AG04450 (cell line): ENCODE data around the gene TOP1. TPM values are rescaled to one million over a fixed set of nuclear protein-coding genes. Genes with fewer than 3 reads are reported as not detected.

Experiments used
- CTCF ChIA-PET: fragments of 300-600, 350-600 bp; formaldehyde crosslinking; extraction: SDS; loops from one replicate; lab custom pipeline; 2022; ENCODE audit warnings: antibody characterized with exemption, inconsistent platforms; lab: Charles Lee
- POLR2A ChIA-PET: fragments of 350-600 bp; formaldehyde crosslinking; extraction: SDS; loops from one replicate; lab custom pipeline; 2021; ENCODE audit warnings: antibody characterized with exemption, inconsistent platforms; lab: Yijun Ruan, JAX
- DNase-seq: peaks from one replicate; pipeline ENCODE4 v3.0.0-alpha.2; 2011; ENCODE audit warnings: low read depth, low spot score
- H3K27ac ChIP-seq: one replicate; pipeline ENCODE4 v1.5.1; 2012; ENCODE audit warnings: low read depth, low read length, control low read depth
- H3K27me3 ChIP-seq: one replicate; pipeline ENCODE4 v1.6.0; 2012; ENCODE audit warnings: low read length; ENCODE audit not compliant: control insufficient read depth, insufficient read depth
- H3K4me3 ChIP-seq: 2 replicates; pipeline ENCODE4 v1.5.1; 2011; ENCODE audit warnings: mild to moderate bottlenecking, low read depth, low read length, control low read depth
- H3K9me3 ChIP-seq: 2 replicates; pipeline ENCODE4 v1.5.1; 2012; ENCODE audit warnings: low read length; ENCODE audit not compliant: control insufficient read depth, insufficient read depth
- CTCF ChIP-seq: IDR thresholded peaks from 2 replicates; pipeline ENCODE4 v1.5.1; 2011; ENCODE audit warnings: low read depth, low read length, control low read depth, inconsistent platforms
- polyA plus RNA-seq: library from polyadenylated mRNA; depleted of rRNA; stranded (reverse); fragments of >200 nt; gene quantifications from 2 replicates; pipeline ENCODE4 v1.2.3, GENCODE V29; 2011

Gene TOP1
- polyA plus RNA-seq, 1 experiment = 29.1 TPM

- Histone ChIP-seq H3K4me3 (no peak overlapping the region), H3K27me3 (no peaks in the 10 kb centered on the region), H3K9me3 (no peaks in the 10 kb centered on the region), H3K27ac (no peak overlapping the region)
- TF ChIP-seq CTCF = no peak
- ChIA-PET CTCF (interaction anchor here (0.6 to 1.2 kb wide), 2 partner anchors 31 to 95 kb away, joined by 4 to 5 read pairs; no protein-coding TSS in a partner anchor), POLR2A (interaction anchor here (0.6 kb wide), 1 partner anchor 39 kb away, joined by 4 read pairs; no protein-coding TSS in a partner anchor)
- DNase-seq = no peak
Measured at GRCh38 chr20:41057999-41058673, 29.5 kb downstream of the TOP1 start.

- CTCF ChIA-PET = interaction anchor here (0.6 to 1.2 kb wide), 2 partner anchors 30 to 96 kb away, joined by 4 to 5 read pairs; no protein-coding TSS in a partner anchor
Measured at GRCh38 chr20:41058674-41059635, 30.3 kb downstream of the TOP1 start.

GRCh38 chr20:41061155-41061554 lies 32.5 kb downstream of the TOP1 start:
- H3K27ac ChIP-seq = no peak overlapping the region
- H3K9me3 ChIP-seq = no peaks in the 10 kb centered on the region
- TF ChIP-seq CTCF = no peak
- ChIA-PET CTCF (interaction anchor here (2.2 kb wide), 1 partner anchor 70 kb away, joined by 8 read pairs; no protein-coding TSS in a partner anchor), POLR2A (no interaction called here)
- DNase-seq = no peak
- no peak overlapping the region for H3K4me3 ChIP-seq
- H3K27me3 ChIP-seq = no peaks in the 10 kb centered on the region

More at GRCh38 chr20:41058674-41059635, 30.3 kb downstream of the TOP1 start:
- TF ChIP-seq CTCF = no peak
- H3K27me3 ChIP-seq = no peaks in the 10 kb centered on the region
- no peak for DNase-seq
- no peak overlapping the region for H3K27ac ChIP-seq
- POLR2A ChIA-PET = no interaction called here
- H3K4me3 ChIP-seq = no peak overlapping the region
- H3K9me3 ChIP-seq = no peaks in the 10 kb centered on the region

- ChIA-PET POLR2A (no interaction called here), CTCF (interaction anchor here (0.6 to 2.2 kb wide), 3 partner anchors 12 to 73 kb away, joined by 3 to 8 read pairs (median 5); no protein-coding TSS in a partner anchor)
- no peak for DNase-seq
Measured at GRCh38 chr20:41063442-41063841, 34.8 kb downstream of the TOP1 start.

More at GRCh38 chr20:41063442-41063841, 34.8 kb downstream of the TOP1 start:
- Histone ChIP-seq H3K27me3 (no peaks in the 10 kb centered on the region), H3K27ac (no peak overlapping the region), H3K9me3 (no peaks in the 10 kb centered on the region), H3K4me3 (no peak overlapping the region)
- TF ChIP-seq CTCF = no peak
